ENCODE measurements around the gene SFTA2. TPM values are rescaled to one million over a fixed set of nuclear protein-coding genes. Genes with fewer than 3 reads are reported as not detected.

SFTA2 gene
- polyA plus RNA-seq, 1 of the 3 experiments (the other 2 are of a cell fraction) = not detected

DNA sequence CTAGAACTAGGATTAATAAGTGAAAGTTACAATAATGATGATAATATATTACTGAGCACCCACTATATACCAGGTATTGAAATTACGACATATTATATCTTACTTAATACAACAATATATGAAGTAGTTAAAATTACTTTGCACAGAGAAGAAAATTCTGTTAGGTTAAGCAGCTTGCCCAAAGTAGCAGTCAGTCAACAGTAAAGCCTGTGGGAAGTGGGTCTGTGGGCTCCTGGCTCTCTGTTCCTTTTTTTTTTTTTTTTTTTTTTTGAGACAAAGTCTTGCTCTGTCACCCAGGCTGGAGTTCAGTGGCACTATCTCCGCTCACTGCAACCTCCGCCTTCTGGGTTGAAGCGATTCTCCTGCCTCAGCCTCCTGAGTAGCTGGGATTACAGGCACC is 28.7 kb downstream of the SFTA2 start:
- Histone ChIP-seq H2AFZ (ENCODE audit: low read depth) (no peak overlapping the region), H3K9me3 (no peaks in the 10 kb centered on the region), H3F3A (replicated peaks; ENCODE audit: insufficient read depth) (peaks cover 12% of the 10 kb centered on the region), H3K27ac (ENCODE audit: low read depth in 2 of 2, low read length in 1 of 2) (no peak overlapping the region), H3K4me3 (ENCODE audit: low read depth in 2 of 2, low read length in 1 of 2) (no peak overlapping the region), H4K20me1 (ENCODE audit: insufficient read depth) (no peaks in the 10 kb centered on the region), H3K4me2 (no peak overlapping the region), H3K4me1 (ENCODE audit: control insufficient read depth in 1 of 2, insufficient read depth in 2 of 2, low read depth in 1 of 2, low read length in 1 of 2) (no peaks in the 10 kb centered on the region), H3K36me3 (replicated peaks in 1 of 2; ENCODE audit: control insufficient read depth in 1 of 2, insufficient read depth in 2 of 2, low read length in 1 of 2) (peaks cover 6 to 16% of the 10 kb centered on the region in 2 experiments), H3K9ac (no peak overlapping the region), H3K27me3 (ENCODE audit: insufficient read depth) (no peaks in the 10 kb centered on the region), H3K79me2 (ENCODE audit: insufficient read depth) (peaks cover 2% of the 10 kb centered on the region), H3K9me2 (no peaks in the 10 kb centered on the region)
- WGBS (ENCODE audit: low lambda C conversion rate) = 94% methylated on average over 4 of the region's 4 CpGs
- DNase-seq = no peak
- CTCF ChIA-PET = no interaction called here
- TF ChIP-seq MXI1 (IDR thresholded peaks at IDR 0.05; ENCODE audit: low read depth, low read length) (no peak), TAF1 (IDR thresholded peaks at IDR 0.05; ENCODE audit: borderline replicate concordance, low read depth, low read length) (no peak), SMC3 (IDR thresholded peaks at IDR 0.05; ENCODE audit: low read depth, low read length) (no peak), GABPA (IDR thresholded peaks at IDR 0.05; ENCODE audit: low read depth) (no peak)
- TF ChIP-seq, protein P1, sequence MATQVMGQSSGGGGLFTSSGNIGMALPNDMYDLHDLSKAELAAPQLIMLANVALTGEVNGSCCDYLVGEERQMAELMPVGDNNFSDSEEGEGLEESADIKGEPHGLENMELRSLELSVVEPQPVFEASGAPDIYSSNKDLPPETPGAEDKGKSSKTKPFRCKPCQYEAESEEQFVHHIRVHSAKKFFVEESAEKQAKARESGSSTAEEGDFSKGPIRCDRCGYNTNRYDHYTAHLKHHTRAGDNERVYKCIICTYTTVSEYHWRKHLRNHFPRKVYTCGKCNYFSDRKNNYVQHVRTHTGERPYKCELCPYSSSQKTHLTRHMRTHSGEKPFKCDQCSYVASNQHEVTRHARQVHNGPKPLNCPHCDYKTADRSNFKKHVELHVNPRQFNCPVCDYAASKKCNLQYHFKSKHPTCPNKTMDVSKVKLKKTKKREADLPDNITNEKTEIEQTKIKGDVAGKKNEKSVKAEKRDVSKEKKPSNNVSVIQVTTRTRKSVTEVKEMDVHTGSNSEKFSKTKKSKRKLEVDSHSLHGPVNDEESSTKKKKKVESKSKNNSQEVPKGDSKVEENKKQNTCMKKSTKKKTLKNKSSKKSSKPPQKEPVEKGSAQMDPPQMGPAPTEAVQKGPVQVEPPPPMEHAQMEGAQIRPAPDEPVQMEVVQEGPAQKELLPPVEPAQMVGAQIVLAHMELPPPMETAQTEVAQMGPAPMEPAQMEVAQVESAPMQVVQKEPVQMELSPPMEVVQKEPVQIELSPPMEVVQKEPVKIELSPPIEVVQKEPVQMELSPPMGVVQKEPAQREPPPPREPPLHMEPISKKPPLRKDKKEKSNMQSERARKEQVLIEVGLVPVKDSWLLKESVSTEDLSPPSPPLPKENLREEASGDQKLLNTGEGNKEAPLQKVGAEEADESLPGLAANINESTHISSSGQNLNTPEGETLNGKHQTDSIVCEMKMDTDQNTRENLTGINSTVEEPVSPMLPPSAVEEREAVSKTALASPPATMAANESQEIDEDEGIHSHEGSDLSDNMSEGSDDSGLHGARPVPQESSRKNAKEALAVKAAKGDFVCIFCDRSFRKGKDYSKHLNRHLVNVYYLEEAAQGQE (IDR thresholded peaks at IDR 0.05; ENCODE audit: low read depth, low read length) = no peak
- POLR2A ChIA-PET = interaction anchor here (0.7 kb wide), 1 partner anchor 122 kb away, joined by 3 read pairs; no protein-coding TSS in a partner anchor

DNA sequence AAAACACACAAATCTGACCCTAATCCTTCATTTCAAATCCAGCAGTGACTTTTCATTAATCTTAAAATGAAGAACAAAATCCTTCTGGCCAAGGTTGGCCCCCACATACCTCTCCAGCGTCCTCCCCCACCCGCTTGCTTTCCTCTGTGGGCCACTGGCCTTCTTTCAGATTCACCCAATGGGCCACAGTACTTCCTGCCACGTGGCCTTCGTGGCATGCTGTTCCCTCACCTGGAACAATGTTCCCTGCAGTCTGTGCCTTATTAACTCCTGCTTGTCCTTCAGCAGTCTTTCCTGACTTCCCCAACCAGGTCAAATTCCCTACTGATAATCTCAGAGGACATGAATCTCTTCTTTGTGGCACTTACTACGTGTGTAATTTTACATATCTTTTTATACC is 29.3 kb downstream of the SFTA2 start:
- Histone ChIP-seq H3K4me2 (no peak overlapping the region), H3F3A (replicated peaks; ENCODE audit: insufficient read depth) (peaks cover 12% of the 10 kb centered on the region), H3K9me3 (no peaks in the 10 kb centered on the region), H3K79me2 (ENCODE audit: insufficient read depth) (no peaks in the 10 kb centered on the region), H3K27ac (ENCODE audit: low read depth in 2 of 2, low read length in 1 of 2) (no peak overlapping the region), H3K9me2 (no peaks in the 10 kb centered on the region), H4K20me1 (ENCODE audit: insufficient read depth) (no peaks in the 10 kb centered on the region), H3K9ac (no peak overlapping the region), H2AFZ (ENCODE audit: low read depth) (no peak overlapping the region), H3K4me1 (ENCODE audit: control insufficient read depth in 1 of 2, insufficient read depth in 2 of 2, low read depth in 1 of 2, low read length in 1 of 2) (no peaks in the 10 kb centered on the region), H3K36me3 (replicated peaks in 1 of 2; ENCODE audit: control insufficient read depth in 1 of 2, insufficient read depth in 2 of 2, low read length in 1 of 2) (peaks cover 6 to 21% of the 10 kb centered on the region in 2 experiments), H3K4me3 (ENCODE audit: low read depth in 2 of 2, low read length in 1 of 2) (no peak overlapping the region), H3K27me3 (ENCODE audit: insufficient read depth) (no peaks in the 10 kb centered on the region)
- TF ChIP-seq, protein P2, sequence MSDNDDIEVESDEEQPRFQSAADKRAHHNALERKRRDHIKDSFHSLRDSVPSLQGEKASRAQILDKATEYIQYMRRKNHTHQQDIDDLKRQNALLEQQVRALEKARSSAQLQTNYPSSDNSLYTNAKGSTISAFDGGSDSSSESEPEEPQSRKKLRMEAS (IDR thresholded peaks at IDR 0.05; ENCODE audit: low read depth) = no peak
- TF ChIP-seq ZBTB33 (IDR thresholded peaks at IDR 0.05; ENCODE audit: borderline replicate concordance, low read depth) (no peak), RXRA (IDR thresholded peaks at IDR 0.05; ENCODE audit: borderline replicate concordance, low read depth) (no peak), FOSL2 (IDR thresholded peaks at IDR 0.05; ENCODE audit: borderline replicate concordance, low read depth) (no peak), NRF1 (IDR thresholded peaks at IDR 0.05; ENCODE audit: low read depth, low read length) (no peak), YY1 (IDR thresholded peaks at IDR 0.05; ENCODE audit: low read depth) (no peak), FOXM1 (IDR thresholded peaks at IDR 0.05; ENCODE audit: low read depth) (no peak), GABPA (IDR thresholded peaks at IDR 0.05; ENCODE audit: low read depth) (no peak), JUND (IDR thresholded peaks at IDR 0.05) (no peak), RAD21 (IDR thresholded peaks at IDR 0.05; ENCODE audit: low read length) (no peak), CHD2 (IDR thresholded peaks at IDR 0.05; ENCODE audit: low read length, partially characterized antibody) (no peak), NFIC (IDR thresholded peaks at IDR 0.05; ENCODE audit: borderline replicate concordance) (no peak), IRF3 (IDR thresholded peaks at IDR 0.05; ENCODE audit: low read depth, low read length) (no peak), FOXJ3 (CRISPR knock-in tag; IDR thresholded peaks at IDR 0.05) (no peak), GATA2 (CRISPR knock-in tag; IDR thresholded peaks at IDR 0.05) (no peak)
- TF ChIP-seq, protein P3, sequence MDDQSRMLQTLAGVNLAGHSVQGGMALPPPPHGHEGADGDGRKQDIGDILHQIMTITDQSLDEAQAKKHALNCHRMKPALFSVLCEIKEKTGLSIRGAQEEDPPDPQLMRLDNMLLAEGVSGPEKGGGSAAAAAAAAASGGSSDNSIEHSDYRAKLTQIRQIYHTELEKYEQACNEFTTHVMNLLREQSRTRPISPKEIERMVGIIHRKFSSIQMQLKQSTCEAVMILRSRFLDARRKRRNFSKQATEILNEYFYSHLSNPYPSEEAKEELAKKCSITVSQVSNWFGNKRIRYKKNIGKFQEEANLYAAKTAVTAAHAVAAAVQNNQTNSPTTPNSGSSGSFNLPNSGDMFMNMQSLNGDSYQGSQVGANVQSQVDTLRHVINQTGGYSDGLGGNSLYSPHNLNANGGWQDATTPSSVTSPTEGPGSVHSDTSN (IDR thresholded peaks at IDR 0.05) = no peak
- WGBS (ENCODE audit: low lambda C conversion rate) = 60% methylated on average over 5 of the region's 5 CpGs
- POLR2A ChIA-PET = no interaction called here
- no peak for DNase-seq
- CTCF ChIA-PET = interaction anchor here (1.0 kb wide), 1 partner anchor 13 kb away, joined by 3 read pairs; no protein-coding TSS in a partner anchor
